ENCODE results near the gene CMPK1.

CMPK1 gene

DNA sequence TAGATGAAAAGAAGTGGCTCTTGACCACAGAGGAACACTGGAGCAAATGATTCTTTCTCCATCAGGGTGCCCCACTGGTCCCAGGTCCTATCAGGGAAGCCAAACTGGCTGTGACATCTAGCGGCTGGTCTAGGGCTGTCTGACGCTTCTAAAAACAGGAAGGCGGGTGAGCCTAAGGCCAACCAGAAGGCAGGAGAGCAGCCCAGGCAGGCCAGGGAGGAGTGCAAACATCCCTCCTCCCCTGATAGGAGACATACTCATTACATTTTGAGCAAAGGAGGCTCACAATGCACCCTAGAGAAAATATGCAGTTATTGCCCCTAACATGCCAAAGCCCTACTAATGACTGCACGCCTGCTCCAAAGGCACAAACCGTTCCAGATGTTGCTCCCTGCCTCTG lies 72.1 kb downstream of the CMPK1 start:
- DNase-seq (ENCODE audit: low read depth) = no peak
- no peak for TF ChIP-seq CTCF (IDR thresholded peaks at IDR 0.05; ENCODE audit: low read length, missing control alignments)
- H3K4me3 ChIP-seq (replicated peaks; ENCODE audit: low read depth, low read length) = no peak overlapping the region

- no peak overlapping the region for H3K4me3 ChIP-seq (replicated peaks; ENCODE audit: low read depth, low read length)
- no peak for TF ChIP-seq CTCF (IDR thresholded peaks at IDR 0.05; ENCODE audit: low read length, missing control alignments)
- DNase-seq (ENCODE audit: low read depth) = no peak
These were observed 73.4 kb downstream of the CMPK1 start for GRCh38 chr1:47406966-47407365.

GRCh38 chr1:47407481-47407880 lies 73.9 kb downstream of the CMPK1 start:
- no peak for TF ChIP-seq CTCF (IDR thresholded peaks at IDR 0.05; ENCODE audit: low read length, missing control alignments)
- H3K4me3 ChIP-seq (replicated peaks; ENCODE audit: low read depth, low read length) = no peak overlapping the region
- DNase-seq (ENCODE audit: low read depth) = no peak

- peak; percentile 77 for DNase-seq (ENCODE audit: low read depth)
- no peak for TF ChIP-seq CTCF (IDR thresholded peaks at IDR 0.05; ENCODE audit: low read length, missing control alignments)
- H3K4me3 ChIP-seq (replicated peaks; ENCODE audit: low read depth, low read length) = no peak overlapping the region
These were observed 75.9 kb downstream of the CMPK1 start for GRCh38 chr1:47409311-47410067.

- H3K4me3 ChIP-seq (replicated peaks; ENCODE audit: low read depth, low read length) = no peak overlapping the region
- DNase-seq (ENCODE audit: low read depth) = no peak
- TF ChIP-seq CTCF (IDR thresholded peaks at IDR 0.05; ENCODE audit: low read length, missing control alignments) = no peak
These were observed 76.5 kb downstream of the CMPK1 start for GRCh38 chr1:47410068-47410455.

GRCh38 chr1:47411436-47411835 lies 77.8 kb downstream of the CMPK1 start:
- DNase-seq (ENCODE audit: low read depth) = no peak
- no peak for TF ChIP-seq CTCF (IDR thresholded peaks at IDR 0.05; ENCODE audit: low read length, missing control alignments)

GRCh38 chr1:47412437-47412836 lies 78.8 kb downstream of the CMPK1 start:
- H3K4me3 ChIP-seq (replicated peaks; ENCODE audit: low read depth, low read length) = no peak overlapping the region
- DNase-seq (ENCODE audit: low read depth) = no peak
- TF ChIP-seq CTCF (IDR thresholded peaks at IDR 0.05; ENCODE audit: low read length, missing control alignments) = no peak

More at GRCh38 chr1:47411436-47411835, 77.8 kb downstream of the CMPK1 start:
- H3K4me3 ChIP-seq (replicated peaks; ENCODE audit: low read depth, low read length) = no peak overlapping the region

Data from fibroblast of pulmonary artery (primary cell).